GM12801 (cell line): ENCODE data around the gene USP22.

Source experiments
- CTCF ChIP-seq: IDR thresholded peaks from one replicate; pipeline ENCODE4 v1.5.1; 2011; ENCODE audit warnings: control low read depth; ENCODE audit not compliant: insufficient read length; ENCODE audit errors: extremely low read depth

Gene USP22

GRCh38 chr17:21043296-21044232 lies 753 bp upstream of the USP22 start:
- TF ChIP-seq CTCF = no peak

- TF ChIP-seq CTCF = no peak
Measured at GRCh38 chr17:21041741-21042457, 912 bp downstream of the USP22 start.

- TF ChIP-seq CTCF = no peak
Measured at GRCh38 chr17:21039839-21040575, 2.8 kb downstream of the USP22 start.

- no peak for TF ChIP-seq CTCF
Measured at GRCh38 chr17:21037117-21037803, 5.6 kb downstream of the USP22 start.

GRCh38 chr17:21036361-21036881 lies 6.4 kb downstream of the USP22 start:
- no peak for TF ChIP-seq CTCF

GRCh38 chr17:21035406-21035805 lies 7.4 kb downstream of the USP22 start:
- no peak for TF ChIP-seq CTCF
